ENCODE measurements around the gene UBE2N.

The UBE2N gene, protein sequence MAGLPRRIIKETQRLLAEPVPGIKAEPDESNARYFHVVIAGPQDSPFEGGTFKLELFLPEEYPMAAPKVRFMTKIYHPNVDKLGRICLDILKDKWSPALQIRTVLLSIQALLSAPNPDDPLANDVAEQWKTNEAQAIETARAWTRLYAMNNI

DNA sequence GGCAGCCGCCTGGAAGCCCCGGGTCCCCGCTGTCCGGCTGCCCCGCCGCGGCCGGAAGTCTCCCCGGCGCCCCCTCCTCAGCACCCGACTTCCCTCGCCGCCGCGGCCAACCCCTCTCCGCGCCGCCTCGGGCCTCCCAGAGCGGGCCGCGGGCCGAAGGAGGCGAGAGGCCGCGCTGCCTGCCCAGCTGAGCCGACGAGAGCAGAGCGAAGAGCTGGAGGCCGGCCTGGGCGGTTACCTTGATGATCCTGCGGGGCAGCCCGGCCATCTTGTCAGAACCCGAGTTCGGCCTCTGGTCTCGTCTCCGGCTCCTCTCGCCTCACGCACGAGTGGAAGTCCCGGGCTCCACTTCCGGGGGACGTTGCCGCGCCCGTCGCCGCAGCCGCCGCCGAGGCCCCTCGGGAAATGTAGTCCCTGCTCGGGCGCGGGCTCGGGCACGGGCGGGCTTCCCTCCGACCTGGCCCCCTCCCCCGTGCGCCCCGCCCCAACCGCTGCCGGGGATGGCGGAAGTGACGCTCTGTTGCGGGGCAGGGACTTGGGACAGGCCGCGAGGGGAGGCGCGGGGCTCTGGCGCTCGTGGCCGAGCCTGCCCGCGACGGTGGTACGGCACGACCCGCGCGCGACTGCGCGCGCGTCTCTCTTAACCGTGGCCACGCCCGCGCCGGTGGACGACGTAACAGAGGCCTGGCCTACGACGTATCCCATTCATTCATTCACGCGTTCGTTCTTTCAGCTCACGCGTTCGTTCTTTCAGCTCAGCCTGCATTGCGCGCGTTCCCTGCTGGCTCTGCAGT, at the start of gene UBE2N:
UBE2N (minus strand) TSS at position 331 of the 794 bp plus-strand sequence; CDS start at position 268, 63 bp downstream.
- FAIRE-seq, result no peak

DNA sequence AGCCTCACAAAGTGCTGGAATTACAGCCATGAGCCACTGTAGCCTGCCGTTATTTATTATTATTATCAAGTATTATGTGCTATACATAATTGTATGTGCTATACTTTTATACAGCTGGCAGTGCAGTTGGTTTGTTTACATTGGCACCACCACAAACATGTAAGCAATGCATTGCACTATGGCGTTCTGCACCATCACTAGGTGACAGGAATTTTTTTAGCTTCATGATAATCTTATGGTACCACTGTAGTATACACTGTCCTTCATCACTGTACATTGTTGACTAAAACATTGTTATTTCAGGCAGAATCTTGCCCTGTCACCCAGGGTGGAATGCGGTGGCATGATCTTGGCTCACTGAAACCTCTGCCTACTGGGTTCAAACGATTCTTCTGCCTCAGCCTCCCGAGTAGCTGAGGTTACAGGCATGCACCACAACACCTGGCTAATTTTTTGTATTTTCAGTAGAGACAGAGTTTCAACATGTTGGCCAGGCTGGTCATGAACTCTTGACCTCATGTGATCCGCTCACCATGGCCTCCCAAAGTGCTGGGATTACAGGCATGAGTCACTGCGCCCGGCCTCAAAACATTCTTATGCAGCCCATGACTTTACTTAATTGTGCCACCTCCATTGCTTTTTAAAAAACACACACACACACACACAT, 42.7 kb upstream of the UBE2N start:
- no peak for FAIRE-seq

DNA sequence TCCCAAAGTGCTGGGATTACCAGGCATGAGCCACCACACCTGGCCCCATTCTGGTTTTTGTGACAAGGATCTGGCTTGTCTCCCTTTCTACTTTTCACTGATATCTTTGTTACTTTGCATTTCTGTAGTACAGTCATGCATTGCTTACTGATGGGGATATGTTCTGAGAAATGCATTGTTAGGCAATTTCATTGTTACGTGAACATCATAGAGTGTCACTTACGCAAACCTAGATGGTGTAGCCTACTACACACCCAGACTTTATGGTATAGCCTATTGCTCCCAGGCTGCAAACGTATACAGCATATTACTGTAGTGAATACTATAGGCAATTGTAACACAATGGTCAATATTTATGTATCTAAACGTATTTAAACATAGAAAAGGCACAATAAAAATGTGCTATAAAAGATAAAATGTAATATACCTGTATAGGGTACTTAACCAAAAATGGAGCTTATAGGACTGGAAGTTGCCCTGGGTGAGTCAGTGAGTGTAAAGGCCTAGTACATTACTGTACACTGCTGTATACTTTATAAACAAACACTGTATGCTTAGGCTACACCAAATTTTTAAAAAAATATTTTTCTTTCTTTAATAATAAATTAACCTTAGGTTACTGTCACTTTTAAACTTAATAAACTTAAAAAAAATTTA, 41.5 kb upstream of the UBE2N start:
- FAIRE-seq, result no peak

DNA sequence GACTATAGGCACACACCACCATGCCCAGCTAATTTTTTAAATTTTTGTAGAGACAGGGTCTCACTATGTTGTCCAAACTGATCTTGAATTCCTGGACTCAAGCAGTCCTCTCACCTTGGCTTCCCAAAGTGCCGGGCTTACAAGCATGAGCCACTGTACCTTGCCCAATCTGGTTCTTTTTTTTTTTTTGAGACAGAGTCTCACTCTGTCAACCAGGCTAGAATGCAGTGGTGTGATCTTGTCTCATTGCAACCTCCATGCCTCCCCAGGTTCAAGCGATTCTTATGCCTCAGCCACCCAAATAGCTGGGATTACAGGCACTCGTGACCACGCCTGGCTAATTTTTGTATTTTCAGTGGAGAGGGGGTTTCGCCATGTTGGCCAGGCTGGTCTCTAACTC, 41.0 kb upstream of the UBE2N start:
- no peak for FAIRE-seq

DNA sequence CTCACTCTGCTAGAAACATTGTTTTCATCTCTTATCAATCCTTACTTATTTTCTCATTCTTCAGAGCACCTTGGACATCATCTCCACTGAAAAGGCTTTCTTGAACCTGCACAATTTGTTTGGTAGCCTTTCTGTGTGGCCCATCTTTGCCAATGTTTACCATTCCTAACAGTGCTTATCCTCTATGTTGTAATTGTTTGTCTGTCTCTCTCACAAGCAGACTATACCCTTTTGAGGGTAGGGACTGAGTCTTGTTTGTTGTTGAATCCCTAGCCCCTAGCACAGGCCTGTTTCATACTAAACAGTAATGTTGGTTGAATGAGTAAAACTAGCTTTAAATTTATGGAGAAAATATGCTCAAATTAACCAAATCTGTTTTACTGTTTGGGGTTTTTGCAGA, 34.8 kb upstream of the UBE2N start:
- no peak for FAIRE-seq

DNA sequence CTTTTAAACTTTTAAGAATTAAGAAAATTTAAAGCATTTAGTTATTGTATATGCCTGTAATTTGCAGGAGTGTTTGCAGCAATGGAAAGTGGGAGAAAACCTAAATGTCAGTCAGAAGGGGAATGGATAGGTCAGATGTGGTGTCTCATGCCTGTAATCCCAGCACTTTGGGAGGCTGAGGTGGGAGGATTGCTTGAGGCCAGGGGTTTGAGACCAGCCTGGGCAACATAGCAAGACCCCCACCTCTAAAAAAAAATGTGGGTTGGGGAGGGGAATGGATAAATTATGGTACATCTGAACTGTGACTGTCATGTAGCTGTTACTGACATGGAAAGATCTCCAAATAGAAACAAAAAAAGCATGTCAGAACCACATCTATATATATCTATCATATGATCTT, 27.6 kb upstream of the UBE2N start:
- no peak for FAIRE-seq

DNA sequence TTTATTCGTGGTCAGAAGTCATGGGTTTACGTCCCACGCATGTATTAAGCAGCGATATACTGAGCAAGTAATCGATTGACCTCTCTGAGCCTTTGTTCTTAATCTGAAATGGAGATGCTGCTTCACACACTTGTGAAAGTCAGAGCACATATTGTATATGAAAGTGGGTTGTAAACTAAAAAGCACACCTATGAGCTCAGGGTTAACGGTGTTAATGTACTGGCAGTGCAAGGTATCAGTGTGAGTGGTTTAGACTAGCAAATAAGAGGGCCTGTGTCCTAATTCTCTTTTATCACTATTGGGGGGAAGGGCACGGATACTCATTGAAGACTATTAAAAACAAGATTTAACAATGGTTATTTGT, 26.2 kb upstream of the UBE2N start:
- FAIRE-seq, result no peak

DNA sequence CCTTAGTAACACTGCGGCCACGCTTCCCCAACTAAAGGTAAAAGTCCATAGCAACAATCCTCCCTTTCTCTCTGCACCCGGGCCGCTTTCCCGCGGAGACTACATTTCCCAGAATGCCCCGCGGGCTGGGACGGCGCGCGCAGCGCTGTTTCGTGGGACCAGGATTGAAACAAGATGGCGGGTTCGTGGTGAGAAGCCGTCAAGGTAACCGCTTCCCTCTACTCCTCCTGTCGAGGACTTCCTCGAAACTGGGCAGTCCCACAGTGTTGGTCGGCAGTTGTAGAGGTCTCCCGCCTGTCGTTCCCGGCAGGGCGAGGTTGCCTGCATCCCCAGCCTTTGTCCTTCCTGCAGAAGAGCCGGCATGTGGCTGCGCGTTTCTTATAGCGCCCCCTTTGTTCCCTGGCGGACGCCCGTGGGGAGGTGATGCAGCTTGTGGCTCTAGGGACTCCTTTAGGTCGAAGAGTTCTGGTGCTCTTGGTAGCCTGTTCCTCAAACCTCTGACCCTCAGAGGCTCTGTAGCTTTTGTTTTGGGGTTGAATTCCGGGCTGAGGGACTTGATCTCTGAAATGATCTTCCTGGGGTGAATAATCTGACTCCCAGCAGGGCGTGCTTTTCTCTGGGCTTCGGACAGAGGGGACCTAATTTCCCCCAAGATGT, 25.7 kb upstream of the UBE2N start, which contains the start of gene MRPL42:
MRPL42 (plus strand) TSS at position 164 of the 657 bp plus-strand sequence. CDS start 1,772 bp downstream, outside the sequence.
- peak; percentile 55 for FAIRE-seq

DNA sequence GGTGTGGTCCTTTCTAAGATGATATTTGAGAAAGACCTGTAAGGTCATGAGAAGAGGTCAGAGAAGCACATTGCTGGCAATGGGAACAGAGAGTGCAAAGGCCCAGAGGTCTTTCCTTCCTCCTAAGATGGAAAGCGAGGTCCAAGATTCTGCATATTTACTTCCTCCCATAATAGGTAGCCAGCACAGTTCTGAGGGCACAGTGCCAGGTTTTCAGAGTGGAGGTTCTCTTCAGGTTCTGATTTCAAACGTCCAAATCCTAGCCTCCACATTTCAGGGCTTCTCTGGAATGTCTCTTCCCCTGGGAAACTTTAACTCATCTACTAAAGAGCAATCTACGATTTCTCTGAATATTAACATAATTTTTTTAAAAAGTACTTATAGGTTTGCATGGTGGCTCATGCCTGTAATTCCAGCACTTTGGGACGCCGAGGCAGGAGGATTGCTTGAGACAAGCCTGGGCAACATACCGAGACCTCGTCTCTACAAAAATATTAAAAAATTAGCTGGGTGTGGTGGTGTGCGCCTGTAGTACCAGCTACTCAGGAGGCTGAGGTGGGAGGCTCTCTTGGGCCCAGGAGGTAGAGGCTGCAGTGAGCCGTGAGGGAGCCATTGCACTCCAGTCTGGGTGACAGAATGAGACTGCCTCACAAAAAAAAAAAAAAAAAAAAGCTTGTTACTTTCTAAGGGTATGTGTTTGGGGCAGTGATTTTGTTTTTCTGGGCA, 25.0 kb upstream of the UBE2N start:
- no peak for FAIRE-seq

DNA sequence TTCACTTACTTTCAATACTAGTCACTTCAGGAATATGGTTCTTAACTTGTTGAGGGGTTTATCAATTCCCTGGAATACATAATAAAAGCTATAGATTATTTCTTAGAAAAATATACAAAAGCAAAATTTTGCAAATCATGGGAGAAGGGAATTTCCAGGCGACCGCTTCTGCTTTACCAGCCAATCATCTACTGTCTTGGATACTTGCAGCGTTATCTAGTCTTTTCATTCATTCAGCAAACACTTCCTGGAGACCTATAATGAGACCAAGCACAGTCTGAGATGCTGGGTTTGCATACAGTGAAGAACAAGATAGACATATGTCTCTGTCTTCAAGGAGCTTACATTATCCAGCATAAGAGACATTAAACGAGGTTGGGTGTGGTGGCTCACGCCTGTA, 24.1 kb upstream of the UBE2N start:
- no peak for FAIRE-seq

DNA sequence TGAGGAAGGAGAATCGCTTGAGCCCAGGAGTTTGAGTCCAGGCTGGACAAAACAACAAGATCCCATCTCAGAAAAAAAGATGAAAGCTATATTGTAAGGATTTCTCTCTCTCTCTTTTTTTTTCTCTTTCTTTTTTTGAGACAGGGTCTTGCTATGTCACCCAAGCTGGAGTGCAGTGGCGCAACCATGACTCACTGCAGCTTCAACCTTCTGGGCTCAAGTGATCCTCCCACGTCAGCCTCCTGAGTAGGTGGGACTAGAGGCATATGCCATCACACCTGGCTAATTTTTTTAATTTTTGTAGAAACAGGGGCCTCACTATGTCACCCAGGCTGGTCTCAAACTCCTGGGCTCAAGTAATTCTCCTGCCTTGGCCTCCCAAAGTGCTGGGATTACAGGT, 19.8 kb upstream of the UBE2N start:
- no peak for FAIRE-seq

DNA sequence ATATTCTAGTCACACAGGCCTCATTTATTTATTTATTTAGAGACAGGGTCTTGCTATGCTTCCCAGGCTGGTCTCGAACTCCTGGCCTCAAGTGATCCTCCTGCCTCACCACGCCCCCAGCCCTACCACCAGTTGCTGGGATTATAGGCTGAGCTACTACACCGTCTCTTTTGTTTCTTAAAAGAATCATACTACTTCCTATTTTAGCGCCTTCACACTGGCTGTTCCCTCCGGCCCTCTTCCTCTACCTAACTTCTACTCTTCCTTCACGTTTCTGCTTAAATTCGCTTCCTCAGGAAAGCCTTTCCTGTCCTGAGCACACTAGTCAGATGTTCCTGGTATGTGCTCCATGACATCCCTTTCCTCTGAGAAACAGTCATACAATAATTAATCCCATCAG, 19.2 kb upstream of the UBE2N start:
- FAIRE-seq, result no peak

DNA sequence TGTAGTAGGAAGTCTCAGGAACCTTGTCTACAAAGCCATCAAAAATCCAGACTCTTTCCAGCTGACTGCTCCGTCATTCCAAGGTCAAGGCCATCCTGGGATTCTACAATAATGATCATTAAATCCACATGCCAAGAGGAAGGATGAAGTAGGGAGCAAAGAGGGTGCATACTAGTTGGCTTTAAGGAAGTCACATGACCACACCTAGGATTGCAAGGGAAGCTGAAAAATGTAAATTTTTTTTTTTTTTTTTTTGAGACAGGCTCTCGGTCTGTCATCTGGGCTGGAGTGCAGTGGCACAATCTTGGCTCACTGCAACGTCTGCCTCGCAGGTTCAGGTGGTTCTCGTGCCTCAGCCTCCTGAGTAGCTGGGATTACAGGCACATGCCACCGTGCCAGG, 18.3 kb upstream of the UBE2N start:
- no peak for FAIRE-seq

DNA sequence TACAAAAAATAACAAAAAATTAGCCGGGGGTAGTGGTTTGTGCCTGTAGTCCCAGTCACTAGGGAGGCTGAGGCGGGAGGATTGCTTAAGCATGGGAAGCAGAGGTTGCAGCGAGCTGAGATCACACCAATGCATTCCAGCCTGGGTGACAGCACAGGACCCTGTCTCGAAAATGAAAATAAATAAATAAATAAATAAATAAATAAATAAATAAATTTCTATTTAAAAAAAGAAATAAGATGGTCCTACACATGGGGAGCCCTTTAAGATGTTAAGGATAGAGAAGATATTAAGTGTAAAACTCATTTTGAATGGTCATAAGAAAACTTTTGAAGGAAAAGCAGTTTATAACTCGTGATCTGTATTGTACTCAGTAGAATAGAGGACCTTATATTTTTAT, 17.4 kb upstream of the UBE2N start:
- FAIRE-seq, result no peak

DNA sequence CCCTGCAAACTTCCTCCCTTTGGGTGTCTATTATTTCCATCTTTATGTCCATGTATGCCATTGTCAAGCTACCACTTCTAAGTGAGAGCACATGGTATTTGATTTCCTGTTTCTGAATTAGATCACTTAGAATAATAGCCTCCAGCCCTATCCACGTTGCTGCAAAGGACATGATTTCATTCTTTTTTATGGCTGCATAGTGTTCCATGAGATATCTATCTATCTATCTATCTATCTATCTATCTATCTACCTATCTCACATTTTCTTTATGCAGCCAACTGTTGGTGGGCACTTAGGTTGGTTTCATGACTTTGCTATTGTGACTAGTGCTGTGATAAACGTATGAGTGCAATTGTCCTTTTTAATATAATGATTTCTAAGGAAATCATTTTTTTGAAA, 14.3 kb upstream of the UBE2N start:
- FAIRE-seq, result no peak

DNA sequence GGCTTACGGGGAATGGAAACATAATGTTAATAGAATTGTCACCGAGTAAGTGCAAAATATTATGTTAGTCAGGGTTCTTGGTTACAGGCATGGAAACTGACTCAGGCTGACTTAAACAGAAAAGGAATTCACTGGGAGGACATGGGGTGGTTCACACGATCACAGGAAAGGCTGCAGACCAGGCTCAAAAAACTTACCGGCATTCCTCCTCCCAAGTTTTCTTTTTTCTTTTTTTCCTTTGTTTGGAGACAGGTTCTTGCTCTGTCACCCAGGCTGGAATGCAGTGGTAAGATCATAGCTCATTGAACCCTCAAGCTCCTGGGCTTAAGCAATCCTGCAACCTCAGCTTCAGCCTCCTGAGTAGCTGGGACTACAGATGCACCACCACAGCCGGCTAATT, 11.9 kb upstream of the UBE2N start:
- no peak for FAIRE-seq

DNA sequence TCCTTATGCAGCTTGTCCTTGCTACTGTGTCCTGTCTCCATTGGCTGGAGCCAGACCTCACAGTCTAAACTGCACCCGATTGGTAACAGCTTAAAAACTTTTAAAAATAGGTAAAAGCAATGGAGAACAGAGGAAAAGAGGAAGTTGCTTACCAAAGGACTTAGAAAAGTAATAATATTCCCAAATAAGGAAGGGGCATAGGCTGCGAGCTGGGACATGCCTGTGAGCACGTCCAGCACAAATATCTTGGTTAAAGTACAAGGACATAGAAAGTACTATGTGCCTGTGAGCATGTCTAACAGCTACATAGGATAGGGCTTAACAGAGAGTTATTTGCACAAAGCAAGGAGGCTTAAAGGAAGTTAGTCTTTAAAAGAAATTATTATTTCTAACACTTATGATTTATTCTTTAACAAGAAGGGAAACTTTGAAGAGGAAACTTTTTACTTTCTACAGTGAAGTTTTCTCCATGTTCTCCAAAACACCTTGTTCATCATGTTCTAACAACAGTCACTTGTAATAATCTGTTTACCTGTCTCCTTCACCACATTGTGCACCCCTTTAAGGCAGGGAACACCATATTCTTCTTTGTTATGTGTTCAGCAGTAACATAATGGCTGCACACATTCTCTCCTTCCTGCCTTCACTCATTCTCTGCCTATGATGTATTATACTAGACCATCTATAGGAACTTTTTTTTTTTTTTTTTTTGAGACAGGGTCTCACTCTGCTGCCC, 9.8 kb upstream of the UBE2N start:
- FAIRE-seq, result no peak

DNA sequence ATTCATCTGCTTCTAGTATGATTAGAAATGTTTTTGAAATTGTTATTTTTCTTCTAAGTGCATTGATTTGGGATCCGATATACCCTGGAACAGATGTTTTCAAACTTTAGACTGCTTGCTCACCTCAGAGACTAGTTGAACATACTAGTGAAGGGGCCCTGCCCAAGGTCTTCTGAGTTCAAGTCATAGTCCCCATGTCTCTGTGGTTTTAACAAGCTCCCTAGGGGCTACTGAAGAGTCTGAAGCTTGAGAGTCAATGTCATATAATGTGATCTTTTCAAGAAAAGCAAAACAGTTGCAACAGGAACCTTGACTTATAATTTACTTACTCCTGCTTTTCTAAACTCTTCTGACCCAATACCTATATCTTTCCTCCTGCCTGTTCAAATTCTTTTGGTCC, 7.5 kb upstream of the UBE2N start:
- no peak for FAIRE-seq

DNA sequence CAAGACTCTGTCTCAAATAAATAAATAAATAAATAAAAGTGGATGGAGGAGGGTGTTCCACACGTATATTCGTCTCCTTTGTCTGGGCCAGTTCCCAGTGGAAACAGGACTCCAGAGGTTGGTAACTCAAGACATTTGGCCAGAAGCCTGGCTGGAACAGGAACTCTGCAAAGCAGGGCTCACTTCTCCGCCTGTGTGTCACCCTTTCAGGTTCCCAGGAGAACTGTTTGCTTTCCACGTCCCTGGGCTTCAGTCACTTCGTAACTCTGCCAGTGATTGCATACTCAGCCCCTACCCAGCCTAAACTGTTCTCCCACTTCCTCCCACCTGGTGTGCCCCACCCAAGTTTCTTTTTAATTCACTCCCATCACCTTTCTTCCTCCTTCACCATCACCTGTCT, 7.0 kb upstream of the UBE2N start:
- FAIRE-seq, result no peak

DNA sequence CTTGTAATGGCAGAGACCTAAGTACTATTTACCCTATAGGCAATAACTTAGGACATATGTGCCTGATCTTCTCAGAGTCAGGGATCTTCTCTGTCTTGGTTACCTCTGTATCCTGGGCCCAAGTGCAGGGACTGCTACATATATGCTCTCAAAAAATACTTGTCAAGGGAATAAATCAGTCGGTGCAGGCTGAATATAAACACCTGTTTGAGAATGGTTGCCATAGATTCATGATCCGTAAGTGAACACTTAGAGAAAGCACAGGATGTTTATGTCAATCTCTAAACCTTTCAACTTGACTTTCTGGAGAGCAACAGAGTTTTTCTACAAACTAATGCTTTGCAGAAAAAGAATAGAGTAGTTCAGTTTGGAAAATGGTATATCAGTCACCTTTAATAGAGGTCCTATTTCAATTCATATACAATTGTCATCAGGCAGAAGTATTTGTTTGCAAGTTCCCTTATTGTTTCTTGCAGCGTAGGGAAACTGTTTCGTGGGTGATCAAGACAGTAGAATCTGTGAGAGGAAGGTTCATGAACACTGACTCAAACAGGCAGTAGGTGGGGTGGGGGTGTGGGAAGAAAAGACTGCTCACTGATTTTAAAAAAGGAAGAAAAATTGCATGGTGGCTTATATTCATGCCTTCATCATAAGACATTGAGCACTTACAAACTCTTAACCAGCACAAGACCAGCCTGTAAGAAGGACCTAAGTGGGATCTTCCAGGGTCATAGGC, 6.0 kb upstream of the UBE2N start:
- FAIRE-seq, result no peak

DNA sequence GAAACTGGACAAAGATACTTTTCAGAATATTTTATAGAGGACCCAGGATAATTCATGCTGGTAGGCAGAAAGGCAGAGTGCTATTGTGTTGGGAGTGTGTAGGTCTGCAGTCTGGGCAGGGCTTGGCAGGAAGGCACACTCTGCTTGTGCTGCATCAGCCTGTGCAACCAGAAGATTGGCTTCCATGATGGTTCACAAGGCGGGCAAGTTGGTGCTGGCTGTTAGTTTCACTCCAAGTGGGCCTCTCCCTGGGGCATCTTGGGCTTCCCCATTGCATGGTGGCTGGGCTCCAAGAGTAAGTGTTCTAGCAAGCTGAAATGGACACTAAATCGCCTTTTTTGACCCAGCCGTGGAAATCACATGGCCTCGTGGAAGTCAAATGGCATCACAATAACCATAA, 1.8 kb upstream of the UBE2N start:
- no peak for FAIRE-seq
